Suprapubic skin (tissue), 4 donors: ENCODE measurements around the gene PHOX2A.

Experiments used
- CTCF ChIP-seq, 2 donors: fragments of 200-600 bp in 1 of 2; fragments of 450-650 bp in 1 of 2; sonication (generic) in 1 of 2; IDR thresholded peaks; one replicate each; pipeline ENCODE4 v1.5.1; 2016 to 2019; ENCODE audit warnings: antibody characterized with exemption in 2 of 2, mild to moderate bottlenecking in 1 of 2, moderate library complexity in 1 of 2
- EP300 ChIP-seq: sonication (generic); formaldehyde crosslinking; IDR thresholded peaks from one replicate; pipeline ENCODE4 v1.6.1; 2017; ENCODE audit warnings: antibody characterized with exemption
- POLR2A ChIP-seq, 2 donors: fragments of 450-650 bp; IDR thresholded peaks; one replicate each; pipeline ENCODE4 v1.6.1; 2017; ENCODE audit warnings: antibody characterized with exemption in 2 of 2, mild to moderate bottlenecking in 2 of 2, moderate library complexity in 2 of 2
- POLR2AphosphoS5 ChIP-seq, 3 donors: sonication (generic); formaldehyde crosslinking; IDR thresholded peaks; one replicate each; pipeline ENCODE4 v1.6.1; 2017; ENCODE audit warnings: antibody characterized with exemption in 3 of 3

- TF ChIP-seq CTCF (IDR thresholded peaks at IDR 0.05) = no peak
- no peak for TF ChIP-seq EP300
- no peak for TF ChIP-seq POLR2AphosphoS5 (IDR thresholded peaks at IDR 0.05)
- TF ChIP-seq POLR2A (IDR thresholded peaks at IDR 0.05) = no peak
Measured at GRCh38 chr11:72209101-72209500, 34.9 kb downstream of the PHOX2A start.
